Smooth muscle cell of bladder (primary cell): ENCODE data around the gene DLX5. TPM values are rescaled to one million over a fixed set of nuclear protein-coding genes. Genes with fewer than 3 reads are reported as not detected.

ENCODE experiments used
- total RNA-seq: library from RNA; depleted of rRNA; stranded (reverse); fragments of >200 nt; gene quantifications from 2 replicates; pipeline ENCODE4 v1.2.3, GENCODE V29; 2014

DLX5 gene
- total RNA-seq: not detected in 2 replicates

GRCh38 chr7:97024209-97025129 is at the start of gene DLX5:
Gene DLX5 (minus strand): TSS chr7:97024831. CDS start chr7:97024623, 208 bp downstream.

GRCh38 chr7:97005183-97006054 is 19.2 kb downstream of the DLX5 start, which contains the start of gene DLX6:
Gene DLX6 (plus strand): TSS chr7:97005553. CDS start chr7:97005978, 425 bp downstream.

Other genes starting within 250 kb of the DLX5 start
- not detected in 2 replicates for gene DLX6, start 19.3 kb downstream of the DLX5 start, total RNA-seq
- 4.0 and 6.7 TPM in 2 replicates for gene SDHAF3, start 92.9 kb upstream of the DLX5 start, total RNA-seq